K562 (cell line): ENCODE measurements around the gene KIAA0513.

Source experiments
- BRD9 ChIP-seq: fragments of 450-650 bp; IDR thresholded peaks from 2 replicates; pipeline ENCODE4 v1.6.1; 2018; ENCODE audit warnings: low read depth; ENCODE audit not compliant: partially characterized antibody
- TF ChIP-seq, protein P1 (sequence below), 3 experiments: IDR thresholded peaks in 2 of 3; conservative IDR thresholded peaks in 1 of 3; 2 replicates each; pipeline ENCODE4 v1.5.1; 2011 to 2012; ENCODE audit warnings: low read length in 3 of 3, mild to moderate bottlenecking in 3 of 3, control low read depth in 2 of 3, improper control_type of control experiment in 1 of 3, inconsistent platforms in 1 of 3, low read depth in 1 of 3, mixed read lengths in 1 of 3, moderate library complexity in 1 of 3; ENCODE audit not compliant: insufficient read depth in 2 of 3

DNA sequence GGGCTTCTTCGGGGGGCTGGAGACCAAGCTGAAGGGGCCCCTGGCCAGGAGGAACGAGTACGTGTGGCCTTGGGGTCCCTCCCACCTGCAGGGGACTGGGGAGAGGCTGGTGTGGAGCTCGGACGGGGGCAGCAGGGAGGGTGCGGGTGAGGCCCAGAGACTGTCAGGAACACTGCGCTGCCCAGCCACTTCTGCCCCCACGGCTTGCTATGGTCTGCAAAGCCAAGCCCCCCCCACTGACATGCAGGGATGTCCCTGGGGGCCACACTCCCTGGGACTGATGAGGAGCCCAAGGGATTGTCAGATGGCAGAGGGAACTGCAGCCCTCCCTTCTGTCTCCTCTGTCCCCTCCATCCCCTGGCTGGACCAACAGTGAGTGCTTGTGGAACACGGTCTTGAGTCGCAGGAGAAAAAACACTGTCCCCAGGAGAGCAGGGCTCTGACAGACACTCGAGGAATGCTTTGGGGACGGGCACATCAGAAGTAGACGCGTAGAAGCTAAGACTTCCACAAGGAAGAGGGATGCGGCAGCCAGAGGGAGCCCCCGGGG lies 50.1 kb downstream of the KIAA0513 start:
- no peak for TF ChIP-seq BRD9
- TF ChIP-seq, protein P1, sequence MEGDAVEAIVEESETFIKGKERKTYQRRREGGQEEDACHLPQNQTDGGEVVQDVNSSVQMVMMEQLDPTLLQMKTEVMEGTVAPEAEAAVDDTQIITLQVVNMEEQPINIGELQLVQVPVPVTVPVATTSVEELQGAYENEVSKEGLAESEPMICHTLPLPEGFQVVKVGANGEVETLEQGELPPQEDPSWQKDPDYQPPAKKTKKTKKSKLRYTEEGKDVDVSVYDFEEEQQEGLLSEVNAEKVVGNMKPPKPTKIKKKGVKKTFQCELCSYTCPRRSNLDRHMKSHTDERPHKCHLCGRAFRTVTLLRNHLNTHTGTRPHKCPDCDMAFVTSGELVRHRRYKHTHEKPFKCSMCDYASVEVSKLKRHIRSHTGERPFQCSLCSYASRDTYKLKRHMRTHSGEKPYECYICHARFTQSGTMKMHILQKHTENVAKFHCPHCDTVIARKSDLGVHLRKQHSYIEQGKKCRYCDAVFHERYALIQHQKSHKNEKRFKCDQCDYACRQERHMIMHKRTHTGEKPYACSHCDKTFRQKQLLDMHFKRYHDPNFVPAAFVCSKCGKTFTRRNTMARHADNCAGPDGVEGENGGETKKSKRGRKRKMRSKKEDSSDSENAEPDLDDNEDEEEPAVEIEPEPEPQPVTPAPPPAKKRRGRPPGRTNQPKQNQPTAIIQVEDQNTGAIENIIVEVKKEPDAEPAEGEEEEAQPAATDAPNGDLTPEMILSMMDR (IDR thresholded peaks at IDR 0.05 in 2 of 3, conservative IDR thresholded peaks at IDR 0.05 in 1 of 3; ENCODE audit: insufficient read depth in 2 of 3, low read depth in 1 of 3, low read length in 3 of 3), result no peak
